Testis (tissue), 3 donors: ENCODE data around the gene NSUN3. TPM values are rescaled to one million over a fixed set of nuclear protein-coding genes. Genes with fewer than 3 reads are reported as not detected.
"Not testable (repeated sequence)": the region's sequence is repeated elsewhere in the genome, so short reads cannot be mapped to it uniquely, and the experiment has no call there.

Source experiments
- DNase-seq: peaks from one replicate; pipeline ENCODE4 v3.0.0-alpha.2; 2019
- H3K27ac ChIP-seq, 2 donors: fragments of 200-600 bp; sonication (generic); one replicate each; pipeline ENCODE4 v1.5.1; 2019
- H3K27me3 ChIP-seq: fragments of 200-600 bp; sonication (generic); one replicate; pipeline ENCODE4 v1.5.1; 2019
- H3K36me3 ChIP-seq: fragments of 200-600 bp; sonication (generic); one replicate; pipeline ENCODE4 v1.5.1; 2017; ENCODE audit warnings: low read depth; ENCODE audit errors: missing control alignments
- H3K4me1 ChIP-seq: fragments of 200-600 bp; sonication (generic); one replicate; pipeline ENCODE4 v1.5.1; 2019
- H3K4me3 ChIP-seq, 2 donors: fragments of 200-600 bp; sonication (generic); one replicate each; pipeline ENCODE4 v1.5.1; 2017 to 2019
- H3K9me3 ChIP-seq: fragments of 200-600 bp; sonication (generic); one replicate; pipeline ENCODE4 v1.5.1; 2017
- POLR2A ChIP-seq: fragments of 450-650 bp; IDR thresholded peaks from one replicate; pipeline ENCODE4 v1.6.1; 2017; ENCODE audit warnings: antibody characterized with exemption, mild to moderate bottlenecking, moderate library complexity
- WGBS, 2 donors: methylation state at CpG; one replicate each; pipeline ENCODE4 v1.1.5; 2018; 5-methylcytosine and 5-hydroxymethylcytosine counted together
- intact Hi-C: fragments of 100-400 bp; cut with DNase I; formaldehyde crosslinking; loops from one replicate; pipeline ENCODE4 v1.15.1; 2023; ENCODE audit warnings: low total_unique reads
- polyA plus RNA-seq: library from polyadenylated mRNA; stranded (reverse); fragments of 350-450 nt; fragmentation: Illumina TruSeq; extraction: RNeasy Lipid Tissue Mini Kit (QIAGEN cat#74804); gene quantifications from one replicate; pipeline ENCODE4 v1.2.3, GENCODE V29; 2014; ENCODE audit warnings: low read depth, low replicate concordance; ENCODE audit not compliant: insufficient read depth
- total RNA-seq, 2 donors: library from RNA; depleted of rRNA; stranded (reverse); fragments of >200 nt; gene quantifications; one replicate each; pipeline ENCODE4 v1.2.3, GENCODE V29; 2016
- TF ChIP-seq, protein P1 (sequence below), 3 experiments: fragments of 450-650 bp in 2 of 3; fragments of 200-600 bp in 1 of 3; sonication (generic) in 1 of 3; IDR thresholded peaks; one replicate each; pipeline ENCODE4 v1.5.1; 2016 to 2019; ENCODE audit warnings: antibody characterized with exemption in 3 of 3, mild to moderate bottlenecking in 2 of 3, moderate library complexity in 1 of 3

Gene NSUN3
- total and polyA plus RNA-seq, 3 donors from 2014 or later: 9.3 to 19.6 (median 19.1) TPM

DNA sequence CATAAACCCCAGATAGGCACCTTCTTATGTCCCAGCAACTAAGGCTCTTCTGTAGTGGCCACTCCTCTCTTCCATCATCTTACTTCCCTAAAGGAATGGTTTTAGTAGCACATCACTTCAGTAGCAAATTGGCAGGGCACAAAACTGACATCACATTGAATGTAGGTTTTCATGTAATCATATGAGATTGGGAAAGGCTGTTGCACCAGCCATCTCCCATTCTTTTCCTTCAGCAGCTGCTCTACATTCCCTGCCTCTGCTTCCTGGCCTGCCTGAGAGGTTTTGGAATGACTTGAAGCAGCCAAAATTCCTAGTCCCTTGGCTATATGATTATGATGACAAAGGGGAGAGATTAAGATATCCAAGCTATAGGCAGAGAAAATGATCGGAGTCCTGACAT, 36.5 kb downstream of the NSUN3 start:
- TF ChIP-seq POLR2A: no peak
- TF ChIP-seq, protein P1, sequence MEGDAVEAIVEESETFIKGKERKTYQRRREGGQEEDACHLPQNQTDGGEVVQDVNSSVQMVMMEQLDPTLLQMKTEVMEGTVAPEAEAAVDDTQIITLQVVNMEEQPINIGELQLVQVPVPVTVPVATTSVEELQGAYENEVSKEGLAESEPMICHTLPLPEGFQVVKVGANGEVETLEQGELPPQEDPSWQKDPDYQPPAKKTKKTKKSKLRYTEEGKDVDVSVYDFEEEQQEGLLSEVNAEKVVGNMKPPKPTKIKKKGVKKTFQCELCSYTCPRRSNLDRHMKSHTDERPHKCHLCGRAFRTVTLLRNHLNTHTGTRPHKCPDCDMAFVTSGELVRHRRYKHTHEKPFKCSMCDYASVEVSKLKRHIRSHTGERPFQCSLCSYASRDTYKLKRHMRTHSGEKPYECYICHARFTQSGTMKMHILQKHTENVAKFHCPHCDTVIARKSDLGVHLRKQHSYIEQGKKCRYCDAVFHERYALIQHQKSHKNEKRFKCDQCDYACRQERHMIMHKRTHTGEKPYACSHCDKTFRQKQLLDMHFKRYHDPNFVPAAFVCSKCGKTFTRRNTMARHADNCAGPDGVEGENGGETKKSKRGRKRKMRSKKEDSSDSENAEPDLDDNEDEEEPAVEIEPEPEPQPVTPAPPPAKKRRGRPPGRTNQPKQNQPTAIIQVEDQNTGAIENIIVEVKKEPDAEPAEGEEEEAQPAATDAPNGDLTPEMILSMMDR (IDR thresholded peaks at IDR 0.05): no peak
- WGBS, 2 donors: 62 to 69% methylated on average over 1 of the region's 1 CpG
- Histone ChIP-seq H3K4me3 (no peak overlapping the region), H3K36me3 (no peaks in the 10 kb centered on the region), H3K4me1 (no peaks in the 10 kb centered on the region), H3K27me3 (no peaks in the 10 kb centered on the region), H3K27ac (no peak overlapping the region), H3K9me3 (no peaks in the 10 kb centered on the region)
- intact Hi-C loops: no loop called here
- DNase-seq: no peak

DNA sequence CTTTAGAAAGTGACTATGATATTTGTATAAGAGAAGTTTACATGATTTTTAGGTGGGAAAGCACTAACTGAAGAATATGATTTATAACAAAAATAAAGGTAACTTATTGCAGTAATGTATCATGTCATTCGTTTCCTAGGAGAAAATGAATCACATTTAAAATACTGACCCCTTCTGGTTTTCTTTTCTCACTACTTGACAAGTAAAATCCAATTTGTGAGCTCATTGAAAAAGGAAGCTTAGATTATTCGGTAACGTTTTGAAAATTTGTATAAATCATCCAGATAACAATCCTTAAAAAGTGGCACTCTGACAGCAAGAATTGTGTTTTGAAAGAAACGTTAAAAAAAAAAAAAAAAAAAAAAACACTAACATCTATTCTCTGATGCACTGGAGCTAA, 39.0 kb downstream of the NSUN3 start:
- no peaks in the 10 kb centered on the region for H3K9me3 ChIP-seq
- WGBS, 2 donors: 55 to 70% methylated on average over 4 of the region's 4 CpGs
- H3K4me3 ChIP-seq: no peak overlapping the region
- H3K4me1 ChIP-seq: peaks cover 7% of the 10 kb centered on the region
- DNase-seq: no peak
- H3K27ac ChIP-seq: no peak overlapping the region
- H3K36me3 ChIP-seq: no peaks in the 10 kb centered on the region
- no peaks in the 10 kb centered on the region for H3K27me3 ChIP-seq
- intact Hi-C loops: no loop called here
- TF ChIP-seq, protein P1 (IDR thresholded peaks at IDR 0.05): no peak
- TF ChIP-seq POLR2A: no peak

DNA sequence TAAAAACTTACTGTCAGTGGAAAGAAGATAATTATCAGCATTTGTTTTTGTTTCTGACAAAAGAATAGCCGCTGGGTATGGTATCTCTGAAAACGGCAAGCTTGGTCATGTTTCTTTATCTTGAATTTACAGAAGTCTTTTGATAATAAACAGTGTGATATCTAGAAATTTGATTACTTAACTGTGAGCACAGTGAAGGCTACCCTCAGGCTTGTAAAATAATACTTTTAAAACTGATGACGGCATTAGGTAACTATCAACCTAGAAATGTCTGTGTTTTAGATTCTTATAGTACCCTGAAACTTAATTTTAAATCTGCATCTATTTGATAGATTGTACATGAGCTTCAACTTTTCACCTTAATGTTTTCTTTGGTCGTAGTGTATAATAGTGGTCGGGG, 43.4 kb downstream of the NSUN3 start:
- no peak overlapping the region for H3K4me3 ChIP-seq
- no peaks in the 10 kb centered on the region for H3K9me3 ChIP-seq
- no peak for DNase-seq
- H3K36me3 ChIP-seq: no peaks in the 10 kb centered on the region
- peak overlapping the region; percentile 14 to 67 for H3K27ac ChIP-seq
- TF ChIP-seq, protein P1 (IDR thresholded peaks at IDR 0.05): no peak
- TF ChIP-seq POLR2A: no peak
- intact Hi-C loops: no loop called here
- 56 to 57% methylated on average over 5 of the region's 5 CpGs for WGBS, 2 donors
- H3K4me1 ChIP-seq: peaks cover 8% of the 10 kb centered on the region
- H3K27me3 ChIP-seq: no peaks in the 10 kb centered on the region

DNA sequence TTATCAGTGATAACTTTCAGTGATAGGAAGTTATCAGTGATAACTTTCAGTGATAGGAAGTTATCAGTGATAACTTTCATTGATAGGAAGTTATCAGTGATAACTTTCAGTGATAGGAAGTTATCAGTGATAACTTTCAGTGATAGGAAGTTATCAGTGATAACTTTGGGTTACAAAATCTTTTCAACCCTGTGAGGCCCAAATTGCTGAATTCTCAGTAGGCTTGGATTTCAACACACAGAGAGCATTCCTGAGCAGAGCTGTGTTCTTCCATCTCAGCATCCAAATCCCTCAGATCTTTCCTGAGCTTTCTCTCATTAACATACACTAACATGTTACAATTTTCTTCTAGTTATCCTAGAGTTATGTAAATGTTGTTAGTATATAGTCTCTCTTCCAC, 47.4 kb downstream of the NSUN3 start:
- intact Hi-C loops, H3K9me3 ChIP-seq, H3K27ac ChIP-seq, H3K36me3 ChIP-seq, H3K27me3 ChIP-seq, DNase-seq, H3K4me1 ChIP-seq, H3K4me3 ChIP-seq: not testable (repeated sequence)

DNA sequence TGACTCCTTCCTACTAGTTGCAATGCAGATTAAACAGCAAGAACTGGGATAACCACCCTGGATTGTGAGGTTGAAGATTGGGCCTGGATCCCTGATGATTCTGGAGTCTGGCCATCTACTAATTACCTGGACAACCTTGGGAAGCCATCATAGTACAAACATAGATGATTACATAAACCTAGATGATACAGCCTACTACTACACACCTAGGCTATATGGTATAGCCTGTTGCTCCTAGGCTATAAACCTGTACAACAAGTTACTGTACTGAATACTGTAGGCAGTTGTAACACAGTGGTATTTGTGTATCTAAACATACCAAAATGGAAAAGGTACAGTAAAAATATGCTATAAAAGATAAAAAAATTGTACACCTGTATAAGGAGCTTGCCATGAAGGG, 48.0 kb downstream of the NSUN3 start:
- H3K27ac ChIP-seq: no peak overlapping the region
- peaks cover 8% of the 10 kb centered on the region for H3K4me1 ChIP-seq
- intact Hi-C loops: no loop called here
- H3K36me3 ChIP-seq: no peaks in the 10 kb centered on the region
- DNase-seq: no peak
- no peaks in the 10 kb centered on the region for H3K27me3 ChIP-seq
- no peaks in the 10 kb centered on the region for H3K9me3 ChIP-seq
- TF ChIP-seq, protein P1 (IDR thresholded peaks at IDR 0.05): no peak
- no peak overlapping the region for H3K4me3 ChIP-seq
